Endodermal cell (in vitro differentiated cells): ENCODE results near the gene METRN. TPM values are rescaled to one million over a fixed set of nuclear protein-coding genes. Genes with fewer than 3 reads are reported as not detected.

Experiments used
- DNase-seq: peaks from one replicate; pipeline ENCODE4 v3.0.0-alpha.2; 2017
- H3K27ac ChIP-seq: 2 replicates; pipeline ENCODE4 v1.5.1; 2013; ENCODE audit warnings: mild to moderate bottlenecking, low read depth, low read length, moderate library complexity
- H3K27me3 ChIP-seq: 2 replicates; pipeline ENCODE4 v1.6.1; 2013; ENCODE audit warnings: mild to moderate bottlenecking, low read length, moderate library complexity; ENCODE audit not compliant: insufficient read depth, control insufficient read depth, poor library complexity, severe bottlenecking
- H3K36me3 ChIP-seq: 2 replicates; pipeline ENCODE4 v1.7.0; 2013; ENCODE audit warnings: mild to moderate bottlenecking, low read length, moderate library complexity; ENCODE audit not compliant: control insufficient read depth, insufficient read depth
- H3K4me1 ChIP-seq: one replicate; pipeline ENCODE4 v1.7.0; 2013; ENCODE audit warnings: low read length; ENCODE audit not compliant: control insufficient read depth, insufficient read depth
- H3K4me3 ChIP-seq: 2 replicates; pipeline ENCODE4 v1.5.1; 2013; ENCODE audit warnings: mild to moderate bottlenecking, low read length, moderate library complexity
- H3K9ac ChIP-seq: 2 replicates; pipeline ENCODE4 v1.6.1; 2013; ENCODE audit warnings: mild to moderate bottlenecking, low read length, moderate library complexity; ENCODE audit not compliant: poor library complexity, severe bottlenecking; ENCODE audit errors: extremely low read depth
- H3K9me3 ChIP-seq: 2 replicates; pipeline ENCODE4 v1.6.1; 2013; ENCODE audit warnings: mild to moderate bottlenecking, low read length, moderate library complexity; ENCODE audit not compliant: control insufficient read depth
- H3K27ac Mint-ChIP-seq: 2 replicates; pipeline ENCODE4 v1.8.0; 2020; ENCODE audit warnings: mixed read lengths
- H3K27me3 Mint-ChIP-seq: 2 replicates; pipeline ENCODE4 v1.8.0; 2021; ENCODE audit warnings: mild to moderate bottlenecking, mixed read lengths; ENCODE audit not compliant: insufficient read depth
- H3K36me3 Mint-ChIP-seq: 2 replicates; pipeline ENCODE4 v1.8.0; 2020; ENCODE audit warnings: low read depth, mixed read lengths
- H3K4me1 Mint-ChIP-seq: 2 replicates; pipeline ENCODE4 v1.8.0; 2020; ENCODE audit warnings: mixed read lengths
- H3K4me3 Mint-ChIP-seq: 2 replicates; pipeline ENCODE4 v1.8.0; 2020; ENCODE audit warnings: mild to moderate bottlenecking, moderate library complexity, mixed read lengths
- H3K9me3 Mint-ChIP-seq: 2 replicates; pipeline ENCODE4 v1.8.0; 2020; ENCODE audit warnings: mild to moderate bottlenecking, mixed read lengths
- WGBS, 2 experiments: methylation state at CpG; one replicate each; pipeline versions ENCODE4 v1.1.5 to v1.1.7; 2013; ENCODE audit warnings: missing lambda C conversion rate in 2 of 2, mixed read lengths in 1 of 2; ENCODE audit not compliant: insufficient coverage in 1 of 2, insufficient read length in 1 of 2; 5-methylcytosine and 5-hydroxymethylcytosine counted together
- total RNA-seq, 2 donors: library from RNA; stranded (reverse); fragmentation: NEBNext Ultra II Directional in 1 of 2; extraction: Animal tissue kit (Norgen Biotek cat#: 25700) in 1 of 2; gene quantifications; 2 replicates in 1 of 2; 3 replicates in 1 of 2; pipeline ENCODE4 v1.2.1, GENCODE V29; 2021
- TF ChIP-seq, protein P1 (sequence below): fragments of 200-600 bp; sonication (generic); conservative IDR thresholded peaks from 2 replicates; pipeline ENCODE4 v1.5.0; 2021; ENCODE audit warnings: antibody characterized with exemption, mild to moderate bottlenecking

METRN gene
- total RNA-seq, 2 donors from 2014 or later: 33.4 to 38.5 TPM

DNA sequence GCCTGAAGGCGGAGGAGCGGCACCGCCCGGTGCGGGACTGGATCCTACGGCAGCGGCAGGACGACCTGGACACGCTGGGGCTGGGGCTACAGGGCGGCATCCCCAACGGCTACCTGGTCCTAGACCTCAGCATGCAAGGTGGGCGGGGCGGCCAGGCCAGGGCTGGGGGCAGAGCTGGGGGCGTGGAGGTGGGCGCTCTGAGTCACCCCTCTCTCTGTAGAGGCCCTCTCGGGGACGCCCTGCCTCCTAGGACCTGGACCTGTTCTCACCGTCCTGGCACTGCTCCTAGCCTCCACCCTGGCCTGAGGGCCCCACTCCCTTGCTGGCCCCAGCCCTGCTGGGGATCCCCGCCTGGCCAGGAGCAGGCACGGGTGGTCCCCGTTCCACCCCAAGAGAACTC is 53.5 kb downstream of the METRN start:
- no peak overlapping the region for H3K9ac ChIP-seq

More for the DNA sequence above, 53.5 kb downstream of the METRN start:
- Mint-ChIP-seq H3K9me3 (no peaks in the 10 kb centered on the region), H3K27ac (no peak overlapping the region), H3K36me3 (no peaks in the 10 kb centered on the region), H3K4me1 (no peaks in the 10 kb centered on the region), H3K27me3 (no peaks in the 10 kb centered on the region), H3K4me3 (no peak overlapping the region)
- no peak for DNase-seq
- 91 to 96% methylated on average over 20 to 21 of the region's 21 CpGs for WGBS, 2 experiments
- H3K4me1 ChIP-seq: no peaks in the 10 kb centered on the region
- no peaks in the 10 kb centered on the region for H3K9me3 ChIP-seq
- H3K4me3 ChIP-seq: no peak overlapping the region
- H3K27ac ChIP-seq: no peak overlapping the region
- TF ChIP-seq, protein P1, sequence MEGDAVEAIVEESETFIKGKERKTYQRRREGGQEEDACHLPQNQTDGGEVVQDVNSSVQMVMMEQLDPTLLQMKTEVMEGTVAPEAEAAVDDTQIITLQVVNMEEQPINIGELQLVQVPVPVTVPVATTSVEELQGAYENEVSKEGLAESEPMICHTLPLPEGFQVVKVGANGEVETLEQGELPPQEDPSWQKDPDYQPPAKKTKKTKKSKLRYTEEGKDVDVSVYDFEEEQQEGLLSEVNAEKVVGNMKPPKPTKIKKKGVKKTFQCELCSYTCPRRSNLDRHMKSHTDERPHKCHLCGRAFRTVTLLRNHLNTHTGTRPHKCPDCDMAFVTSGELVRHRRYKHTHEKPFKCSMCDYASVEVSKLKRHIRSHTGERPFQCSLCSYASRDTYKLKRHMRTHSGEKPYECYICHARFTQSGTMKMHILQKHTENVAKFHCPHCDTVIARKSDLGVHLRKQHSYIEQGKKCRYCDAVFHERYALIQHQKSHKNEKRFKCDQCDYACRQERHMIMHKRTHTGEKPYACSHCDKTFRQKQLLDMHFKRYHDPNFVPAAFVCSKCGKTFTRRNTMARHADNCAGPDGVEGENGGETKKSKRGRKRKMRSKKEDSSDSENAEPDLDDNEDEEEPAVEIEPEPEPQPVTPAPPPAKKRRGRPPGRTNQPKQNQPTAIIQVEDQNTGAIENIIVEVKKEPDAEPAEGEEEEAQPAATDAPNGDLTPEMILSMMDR: no peak
- no peaks in the 10 kb centered on the region for H3K27me3 ChIP-seq
- no peaks in the 10 kb centered on the region for H3K36me3 ChIP-seq

Other genes starting within 250 kb of the METRN start
- gene CAPN15, start 187.4 kb upstream of the METRN start, total RNA-seq: 10 to 100 TPM; 55.3 to 76.1 TPM
- under 1 TPM; 0.29 to 0.62 TPM for gene PRR35, start 154.7 kb upstream of the METRN start, total RNA-seq
- gene NHLRC4, start 148.1 kb upstream of the METRN start, total RNA-seq: 1 to 10 TPM; 1.1 TPM
- gene PIGQ, start 145.2 kb upstream of the METRN start, total RNA-seq: 100 to 1,000 TPM; 128 to 129 TPM
- 10 to 100 TPM; 21.3 to 25.9 TPM for gene RAB40C, start 125.1 kb upstream of the METRN start, total RNA-seq
- 10 to 100 TPM in 1 of 2 donors, 1 to 10 TPM in 1; 7.7 to 11.6 TPM for gene WFIKKN1, start 84.1 kb upstream of the METRN start, total RNA-seq
- 10 to 100 TPM; 72.1 to 79.8 TPM for gene METTL26, start 78.8 kb upstream of the METRN start, total RNA-seq
- 10 to 100 TPM; 22.8 to 34.2 TPM for gene MCRIP2, start 73.3 kb upstream of the METRN start, total RNA-seq
- 100 to 1,000 TPM; 112 to 120 TPM for gene WDR90, start 65.8 kb upstream of the METRN start, total RNA-seq
- gene RHOT2, start 47.0 kb upstream of the METRN start, total RNA-seq: 100 to 1,000 TPM; 180 to 193 TPM
- gene RHBDL1, start 39.4 kb upstream of the METRN start, total RNA-seq: 1 to 10 TPM; 3.7 to 5.1 TPM
- 100 to 1,000 TPM; 105 to 124 TPM for gene STUB1, start 34.7 kb upstream of the METRN start, total RNA-seq
- 10 to 100 TPM; 48.8 to 55.6 TPM for gene JMJD8, start 30.8 kb upstream of the METRN start, total RNA-seq
- 10 to 100 TPM; 20.8 to 21.5 TPM for gene WDR24, start 24.7 kb upstream of the METRN start, total RNA-seq
- gene FBXL16, start 9.3 kb upstream of the METRN start, total RNA-seq: 1 to 10 TPM in 1 of 2 donors, under 1 TPM in 1; 0.38 to 2.2 TPM
- 10 to 100 TPM; 36.9 to 40.6 TPM for gene ANTKMT, start 6.0 kb downstream of the METRN start, total RNA-seq
- gene CCDC78, start 11.3 kb downstream of the METRN start, total RNA-seq: 1 to 10 TPM; 6.5 to 8.1 TPM
- 10 to 100 TPM in 1 of 2 donors, 1 to 10 TPM in 1; 8.9 to 11.4 TPM for gene HAGHL, start 12.0 kb downstream of the METRN start, total RNA-seq
- gene CIAO3, start 25.9 kb downstream of the METRN start, total RNA-seq: 10 to 100 TPM; 41.4 to 43.3 TPM
- gene MSLN, start 45.6 kb downstream of the METRN start, total RNA-seq: under 1 TPM; 0.42 to 0.86 TPM
- 10 to 100 TPM; 24.1 to 34.4 TPM for gene RPUSD1, start 73.3 kb downstream of the METRN start, total RNA-seq
- gene CHTF18, start 73.5 kb downstream of the METRN start, total RNA-seq: 100 to 1,000 TPM; 158 to 169 TPM
- not detected for gene GNG13, start 85.6 kb downstream of the METRN start, total RNA-seq